OCI-LY1 (cell line): ENCODE data around the gene TJP1.

Experiments used
- H2AFZ ChIP-seq: fragments of 200-600 bp; sonication (generic), shearing (Covaris generic); 2 replicates; pipeline ENCODE4 v1.6.0; 2014; ENCODE audit warnings: antibody characterized with exemption, mild to moderate bottlenecking, low read length
- H3F3A ChIP-seq: fragments of 200-600 bp; sonication (generic), shearing (Covaris generic); 2 replicates; pipeline ENCODE4 v1.6.0; 2014; ENCODE audit warnings: mild to moderate bottlenecking, antibody characterized with exemption, low read length, moderate library complexity; ENCODE audit not compliant: insufficient read depth
- H3K27ac ChIP-seq: fragments of 200-600 bp; sonication (generic); 2 replicates; pipeline ENCODE4 v1.5.1; 2014; ENCODE audit warnings: low read length, mixed run types, mild to moderate bottlenecking, low read depth; ENCODE audit not compliant: poor library complexity, severe bottlenecking
- H3K27me3 ChIP-seq: fragments of 200-600 bp; sonication (generic); 2 replicates; pipeline ENCODE4 v1.6.0; 2014; ENCODE audit warnings: antibody characterized with exemption, mild to moderate bottlenecking, low read length, moderate library complexity; ENCODE audit not compliant: insufficient read depth
- H3K36me3 ChIP-seq: fragments of 200-600 bp; sonication (generic); 2 replicates; pipeline ENCODE4 v1.6.1; 2014; ENCODE audit warnings: mild to moderate bottlenecking, antibody characterized with exemption, low read length, moderate library complexity, mixed read lengths; ENCODE audit not compliant: insufficient read depth
- H3K4me1 ChIP-seq: fragments of 200-600 bp; sonication (generic); 2 replicates; pipeline ENCODE4 v1.5.1; 2014; ENCODE audit warnings: mild to moderate bottlenecking, low read length, moderate library complexity; ENCODE audit not compliant: insufficient read depth, severe bottlenecking
- H3K4me2 ChIP-seq: fragments of 200-600 bp; sonication (generic), shearing (Covaris generic); 2 replicates; pipeline ENCODE4 v1.6.1; 2014; ENCODE audit warnings: low read length
- H3K4me3 ChIP-seq: fragments of 200-600 bp; sonication (generic); 2 replicates; pipeline ENCODE4 v1.5.1; 2014; ENCODE audit warnings: low read length, low read depth, mild to moderate bottlenecking, mixed read lengths; ENCODE audit not compliant: poor library complexity, severe bottlenecking
- H3K79me2 ChIP-seq: fragments of 200-600 bp; shearing (Covaris generic); 2 replicates; pipeline ENCODE4 v1.6.1; 2016; ENCODE audit warnings: mixed run types, low read length, mixed read lengths; ENCODE audit not compliant: insufficient read depth
- H3K9ac ChIP-seq: fragments of 200-600 bp; sonication (generic), shearing (Covaris generic); 2 replicates; pipeline ENCODE4 v1.6.1; 2014; ENCODE audit warnings: mild to moderate bottlenecking, low read length, mixed read lengths
- H3K9me2 ChIP-seq: fragments of 200-600 bp; sonication (generic), shearing (Covaris generic); 2 replicates; pipeline ENCODE4 v1.6.1; 2014; ENCODE audit warnings: low read depth, mild to moderate bottlenecking, low read length, mixed read lengths
- H3K9me3 ChIP-seq: fragments of 200-600 bp; shearing (Covaris generic); 2 replicates; pipeline ENCODE4 v1.6.1; 2014; ENCODE audit warnings: low read length, mixed read lengths
- H4K20me1 ChIP-seq: fragments of 200-600 bp; sonication (generic), shearing (Covaris generic); 2 replicates; pipeline ENCODE4 v1.6.0; 2016; ENCODE audit warnings: mild to moderate bottlenecking, low read length; ENCODE audit not compliant: insufficient read depth
- CTCF ChIP-seq: fragments of 200-600 bp; sonication (generic), shearing (Covaris generic); IDR thresholded peaks from 2 replicates; pipeline ENCODE4 v1.5.1; 2017; ENCODE audit warnings: mild to moderate bottlenecking, antibody characterized with exemption, low read length, moderate library complexity, mixed read lengths
- EZH2 ChIP-seq: fragments of 200-600 bp; sonication (generic), shearing (Covaris generic); IDR thresholded peaks from 2 replicates; pipeline ENCODE4 v1.8.0; 2017; ENCODE audit warnings: borderline replicate concordance, mixed run types, mild to moderate bottlenecking, antibody characterized with exemption, low read length, moderate library complexity, mixed read lengths

The TJP1 gene

GRCh38 chr15:29826908-29827820 lies 4.9 kb upstream of the TJP1 start:
- no peak overlapping the region for H3K4me2 ChIP-seq
- H3K79me2 ChIP-seq, result no peaks in the 10 kb centered on the region
- no peaks in the 10 kb centered on the region for H3F3A ChIP-seq
- no peaks in the 10 kb centered on the region for H4K20me1 ChIP-seq
- H3K27me3 ChIP-seq, result no peaks in the 10 kb centered on the region
- H3K4me3 ChIP-seq, result no peak overlapping the region
- H3K9me2 ChIP-seq, result no peaks in the 10 kb centered on the region
- H3K9ac ChIP-seq, result no peak overlapping the region
- H3K27ac ChIP-seq, result no peak overlapping the region
- H3K9me3 ChIP-seq, result no peaks in the 10 kb centered on the region
- H3K4me1 ChIP-seq, result peaks cover 9% of the 10 kb centered on the region
- TF ChIP-seq CTCF (no peak), EZH2 (no peak)
- H2AFZ ChIP-seq, result no peak overlapping the region
- no peaks in the 10 kb centered on the region for H3K36me3 ChIP-seq

DNA sequence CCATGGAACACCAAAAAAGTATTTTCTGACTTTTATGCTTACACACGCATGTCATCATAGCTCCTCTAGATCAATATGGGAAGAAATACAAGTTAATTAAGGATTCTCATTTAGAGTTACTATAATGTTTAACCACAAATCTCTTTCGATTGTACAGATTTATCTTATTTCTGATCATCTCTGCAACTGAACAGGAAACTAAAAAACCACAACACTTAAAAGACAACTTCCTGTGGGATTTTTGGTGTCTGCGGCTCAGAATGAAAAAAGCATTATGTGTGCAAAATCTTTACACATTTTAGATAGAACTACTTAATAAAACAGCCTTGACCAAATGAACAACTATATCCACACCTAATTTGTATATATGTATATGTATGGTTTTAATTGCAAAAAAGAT lies 3.0 kb upstream of the TJP1 start:
- Histone ChIP-seq H3K36me3 (no peaks in the 10 kb centered on the region), H4K20me1 (no peaks in the 10 kb centered on the region), H3K9ac (no peak overlapping the region), H3K27me3 (no peaks in the 10 kb centered on the region), H3K79me2 (no peaks in the 10 kb centered on the region), H3K9me3 (no peaks in the 10 kb centered on the region), H3K9me2 (no peaks in the 10 kb centered on the region), H3F3A (no peaks in the 10 kb centered on the region), H3K4me2 (no peak overlapping the region), H3K4me1 (peaks cover 9% of the 10 kb centered on the region), H3K27ac (no peak overlapping the region), H3K4me3 (no peak overlapping the region), H2AFZ (no peak overlapping the region)
- TF ChIP-seq EZH2 (no peak), CTCF (no peak)

DNA sequence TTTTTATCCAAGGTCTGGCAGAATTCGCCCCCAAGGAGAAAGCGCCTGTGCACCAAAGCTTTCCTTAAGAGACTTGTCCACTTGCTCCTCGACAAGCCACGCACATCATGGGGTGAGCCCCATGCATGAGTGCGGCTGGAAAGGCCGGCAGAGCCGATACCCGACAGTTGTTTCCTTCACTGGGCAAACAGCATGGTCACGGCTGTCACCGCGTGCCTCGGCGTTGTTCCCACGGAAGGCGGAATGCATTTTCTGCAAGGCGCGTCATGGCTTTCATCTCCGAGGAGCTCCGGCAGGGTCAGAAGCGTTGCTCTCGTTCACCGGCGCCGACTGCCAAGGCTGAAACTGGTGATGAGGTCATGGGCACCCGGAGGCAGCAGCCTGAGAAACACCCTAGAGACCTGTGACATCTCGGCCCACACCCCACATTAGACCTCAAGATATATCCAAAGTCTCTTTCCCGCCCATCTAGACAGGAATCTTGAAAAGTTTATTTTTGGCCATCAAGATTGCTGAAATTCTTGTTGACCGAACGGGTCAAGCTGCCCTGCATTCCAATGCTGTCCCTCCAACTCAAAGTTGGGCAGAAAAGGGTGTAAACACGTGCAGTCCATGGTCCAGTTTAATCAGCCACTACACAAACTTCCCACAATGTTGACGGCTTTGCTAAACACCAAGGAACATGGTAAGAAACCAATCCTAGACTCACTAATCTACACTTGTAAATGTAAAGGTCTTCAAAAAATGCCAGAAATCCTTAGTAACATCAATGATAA lies 604 bp upstream of the TJP1 start:
- Histone ChIP-seq H3K9me2 (no peaks in the 10 kb centered on the region), H3K27ac (no peak overlapping the region), H2AFZ (no peak overlapping the region), H3K9me3 (no peaks in the 10 kb centered on the region), H3K27me3 (no peaks in the 10 kb centered on the region), H3K79me2 (no peaks in the 10 kb centered on the region), H3K4me3 (no peak overlapping the region), H3K4me1 (peaks cover 9% of the 10 kb centered on the region), H3K4me2 (no peak overlapping the region), H4K20me1 (no peaks in the 10 kb centered on the region), H3F3A (no peaks in the 10 kb centered on the region), H3K36me3 (no peaks in the 10 kb centered on the region), H3K9ac (no peak overlapping the region)
- no peak for TF ChIP-seq EZH2
- TF ChIP-seq CTCF, result no peak
